ENCODE data around the gene GNG11. TPM values are rescaled to one million over a fixed set of nuclear protein-coding genes. Genes with fewer than 3 reads are reported as not detected.
A peak's percentile ranks its signal among the peaks of the same experiment; 100 is the strongest.
"Not testable (repeated sequence)": the region's sequence is repeated elsewhere in the genome, so short reads cannot be mapped to it uniquely, and the experiment has no call there.

The GNG11 gene
- polyA plus RNA-seq, 2 of the 4 experiments (the other 2 are of a cell fraction) = 31.1 to 33.4 TPM

GRCh38 chr7:93910076-93910994, 11.2 kb upstream of the GNG11 start (continued):
- no peak for TF ChIP-seq E2F6 (IDR thresholded peaks at IDR 0.05; ENCODE audit: borderline replicate concordance, low read depth)
- TF ChIP-seq FOSL2 (IDR thresholded peaks at IDR 0.05) = peak; percentile 92
- TF ChIP-seq FOSL2 (CRISPR knock-in tag; IDR thresholded peaks at IDR 0.05) = peak; percentile 66
- peak in 1 of 2 experiments; percentile 36; a peak in 1 of 5 replicates for TF ChIP-seq RAD21 (conservative IDR thresholded peaks at IDR 0.05 in 1 of 2, IDR thresholded peaks at IDR 0.05 in 1 of 2)
- TF ChIP-seq HOXB13 (CRISPR knock-in tag; IDR thresholded peaks at IDR 0.05; ENCODE audit: low read depth) = no peak
- no peak for TF ChIP-seq PHF8 (IDR thresholded peaks at IDR 0.05; ENCODE audit: borderline replicate concordance, low read depth)
- TF ChIP-seq BHLHE40 (IDR thresholded peaks at IDR 0.05; ENCODE audit: low read depth, low read length) = no peak
- no peak for TF ChIP-seq CBX2 (IDR thresholded peaks at IDR 0.05; ENCODE audit: borderline replicate concordance, low read depth)
- TF ChIP-seq FOXS1 (CRISPR knock-in tag; IDR thresholded peaks at IDR 0.05) = no peak
- no peak for TF ChIP-seq KDM5A (IDR thresholded peaks at IDR 0.05)
- TF ChIP-seq RNF2 (IDR thresholded peaks at IDR 0.05; ENCODE audit: borderline replicate concordance, low read depth) = no peak
- TF ChIP-seq EHMT2 (IDR thresholded peaks at IDR 0.05; ENCODE audit: low read depth) = no peak
- no peak for TF ChIP-seq NR3C1 (IDR thresholded peaks at IDR 0.05)
- no peak for TF ChIP-seq ESRRA (IDR thresholded peaks at IDR 0.05; ENCODE audit: borderline replicate concordance, low read length)
- no peak for TF ChIP-seq TP53 (CRISPR knock-in tag; IDR thresholded peaks at IDR 0.05)
- TF ChIP-seq HMGXB4 (CRISPR knock-in tag; IDR thresholded peaks at IDR 0.05; ENCODE audit: borderline replicate concordance) = no peak
- TF ChIP-seq HOXA7 (CRISPR knock-in tag; IDR thresholded peaks at IDR 0.05) = no peak
- TF ChIP-seq SREBF2 (IDR thresholded peaks at IDR 0.05) = no peak

- Histone ChIP-seq H3K27ac (peak overlapping the region; percentile 56 to 81), H3K4me1 (peaks cover 85% of the 10 kb centered on the region), H3K4me2 (peak overlapping the region; percentile 64)
- WGBS (ENCODE audit: missing lambda C conversion rate) = 63% methylated on average over 2 of the region's 3 CpGs
- H3K4me3 ChIP-seq; H3K9me3 ChIP-seq; DNase-seq (ENCODE audit: low read depth in 1 of 2, low spot score in 1 of 2): not testable (repeated sequence)
- ChIA-PET CTCF (interaction anchor here (1.3 to 1.4 kb wide), 2 partner anchors 9 to 15 kb away, joined by 3 read pairs; no protein-coding TSS in a partner anchor), POLR2A (interaction anchor here (0.6 to 3.9 kb wide), 4 partner anchors 10 to 20 kb away, joined by 3 to 29 read pairs (median 14); partner anchors contain the start of genes GNG11 and TFPI2)
- FAIRE-seq = peak; percentile 86
- ATAC-seq = peak in 1 of 2 experiments; percentile 28; a peak in 2 of 6 replicates
Observed at GRCh38 chr7:93911242-93911641, 10.3 kb upstream of the GNG11 start.

- H3K9me3 ChIP-seq; H3K4me3 ChIP-seq; DNase-seq (ENCODE audit: low read depth in 1 of 2, low spot score in 1 of 2); CTCF ChIA-PET; TF ChIP-seq FOSL2 (IDR thresholded peaks at IDR 0.05): not testable (repeated sequence)
- peak; percentile 70 for TF ChIP-seq FOSL2 (CRISPR knock-in tag; IDR thresholded peaks at IDR 0.05)
- FAIRE-seq (peak; percentile 97), ATAC-seq (peak in 1 of 2 experiments; percentile 30; a peak in 3 of 6 replicates)
- H3K4me2 ChIP-seq = peak overlapping the region; percentile 64
- H3K27ac ChIP-seq = peak overlapping the region; percentile 56 to 81
- POLR2A ChIA-PET = interaction anchor here (1.4 to 2.4 kb wide), 2 partner anchors 9 to 12 kb away, joined by 4 to 23 read pairs; partner anchors contain the start of gene GNG11
- peaks cover 88% of the 10 kb centered on the region for H3K4me1 ChIP-seq
Observed at GRCh38 chr7:93911661-93912060, 9.9 kb upstream of the GNG11 start.

Measured in A549 (cell line).